ENCODE measurements around the gene C14orf180. TPM values are rescaled to one million over a fixed set of nuclear protein-coding genes. Genes with fewer than 3 reads are reported as not detected.

The C14orf180 gene
- total RNA-seq, 1 experiment from 2014 or later: not detected

- no peak overlapping the region for H3K27ac ChIP-seq
- no peaks in the 10 kb centered on the region for H4K20me1 ChIP-seq (ENCODE audit: insufficient read depth)
- no peaks in the 10 kb centered on the region for H3K79me2 ChIP-seq (ENCODE audit: low read depth)
- no peaks in the 10 kb centered on the region for H3K9me2 ChIP-seq (ENCODE audit: insufficient read depth)
- CTCF ChIA-PET: no interaction called here
- intact Hi-C loops (cut with micrococcal nuclease; ENCODE audit: unreplicated experiment): loop anchor here (5.0 kb wide), 1 partner anchor 483 kb away; no protein-coding TSS in a partner anchor
- H3K36me3 ChIP-seq (ENCODE audit: low read depth): no peaks in the 10 kb centered on the region
- H3K4me1 ChIP-seq (replicated peaks; ENCODE audit: insufficient read depth): no peaks in the 10 kb centered on the region
- no peak overlapping the region for H3K4me3 ChIP-seq
- no peak for DNase-seq
- TF ChIP-seq, protein P1, sequence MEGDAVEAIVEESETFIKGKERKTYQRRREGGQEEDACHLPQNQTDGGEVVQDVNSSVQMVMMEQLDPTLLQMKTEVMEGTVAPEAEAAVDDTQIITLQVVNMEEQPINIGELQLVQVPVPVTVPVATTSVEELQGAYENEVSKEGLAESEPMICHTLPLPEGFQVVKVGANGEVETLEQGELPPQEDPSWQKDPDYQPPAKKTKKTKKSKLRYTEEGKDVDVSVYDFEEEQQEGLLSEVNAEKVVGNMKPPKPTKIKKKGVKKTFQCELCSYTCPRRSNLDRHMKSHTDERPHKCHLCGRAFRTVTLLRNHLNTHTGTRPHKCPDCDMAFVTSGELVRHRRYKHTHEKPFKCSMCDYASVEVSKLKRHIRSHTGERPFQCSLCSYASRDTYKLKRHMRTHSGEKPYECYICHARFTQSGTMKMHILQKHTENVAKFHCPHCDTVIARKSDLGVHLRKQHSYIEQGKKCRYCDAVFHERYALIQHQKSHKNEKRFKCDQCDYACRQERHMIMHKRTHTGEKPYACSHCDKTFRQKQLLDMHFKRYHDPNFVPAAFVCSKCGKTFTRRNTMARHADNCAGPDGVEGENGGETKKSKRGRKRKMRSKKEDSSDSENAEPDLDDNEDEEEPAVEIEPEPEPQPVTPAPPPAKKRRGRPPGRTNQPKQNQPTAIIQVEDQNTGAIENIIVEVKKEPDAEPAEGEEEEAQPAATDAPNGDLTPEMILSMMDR (conservative IDR thresholded peaks at IDR 0.05): no peak
- no peak for TF ChIP-seq EZH2 (IDR thresholded peaks at IDR 0.05; ENCODE audit: low read depth)
- no peak overlapping the region for H2AFZ ChIP-seq
- H3K27me3 ChIP-seq (ENCODE audit: insufficient read depth, low read depth): peaks cover 95% of the 10 kb centered on the region
- no peaks in the 10 kb centered on the region for H3F3A ChIP-seq (ENCODE audit: insufficient read depth, low read depth)
- BruUV-seq (replicated peaks): no TSS peak
- H3K4me2 ChIP-seq: no peak overlapping the region
- POLR2A ChIA-PET (ENCODE audit: unreplicated experiment): no interaction called here
- H3K9me3 ChIP-seq (ENCODE audit: insufficient read depth, low read depth): no peaks in the 10 kb centered on the region
Measured at GRCh38 chr14:104559804-104560585, 19.6 kb upstream of the C14orf180 start.

DNA sequence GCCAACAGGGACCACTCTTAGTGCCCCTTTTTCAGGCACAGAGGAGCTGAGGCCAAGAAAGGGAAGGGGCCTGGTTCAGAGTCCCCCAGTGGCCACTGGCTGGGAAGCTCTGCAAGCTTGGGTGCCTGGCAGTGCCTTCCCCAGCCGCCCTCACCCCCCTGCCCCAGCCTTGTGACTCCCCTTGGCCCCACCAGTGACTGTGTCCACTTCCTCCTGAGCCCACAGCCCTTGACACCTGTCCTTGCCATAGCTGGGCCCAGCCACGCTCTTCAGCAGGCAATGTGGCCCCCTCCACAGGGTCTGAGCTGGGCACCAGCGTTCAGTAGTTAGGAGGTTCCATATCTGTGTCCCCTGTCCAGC, 19.0 kb upstream of the C14orf180 start:
- ChIA-PET POLR2A (ENCODE audit: unreplicated experiment) (no interaction called here), CTCF (interaction anchor here (0.6 kb wide), 1 partner anchor 16 kb away, joined by 5 read pairs; no protein-coding TSS in a partner anchor)
- TF ChIP-seq EZH2 (IDR thresholded peaks at IDR 0.05; ENCODE audit: low read depth): no peak
- TF ChIP-seq, protein P1 (conservative IDR thresholded peaks at IDR 0.05): no peak
- Histone ChIP-seq H3K4me1 (replicated peaks; ENCODE audit: insufficient read depth) (no peaks in the 10 kb centered on the region), H3F3A (ENCODE audit: insufficient read depth, low read depth) (no peaks in the 10 kb centered on the region), H2AFZ (no peak overlapping the region), H3K9me3 (ENCODE audit: insufficient read depth, low read depth) (no peaks in the 10 kb centered on the region), H3K79me2 (ENCODE audit: low read depth) (no peaks in the 10 kb centered on the region), H3K36me3 (ENCODE audit: low read depth) (no peaks in the 10 kb centered on the region), H3K4me2 (no peak overlapping the region), H3K9me2 (ENCODE audit: insufficient read depth) (no peaks in the 10 kb centered on the region), H4K20me1 (ENCODE audit: insufficient read depth) (no peaks in the 10 kb centered on the region), H3K27me3 (ENCODE audit: insufficient read depth, low read depth) (peaks cover 95% of the 10 kb centered on the region), H3K27ac (no peak overlapping the region), H3K4me3 (no peak overlapping the region)
- intact Hi-C loops (cut with micrococcal nuclease; ENCODE audit: unreplicated experiment): loop anchor here (5.0 kb wide), 1 partner anchor 483 kb away; no protein-coding TSS in a partner anchor
- DNase-seq: no peak
- no TSS peak for BruUV-seq (replicated peaks)

- Histone ChIP-seq H3K36me3 (ENCODE audit: low read depth) (no peaks in the 10 kb centered on the region), H3K4me1 (replicated peaks; ENCODE audit: insufficient read depth) (no peaks in the 10 kb centered on the region), H4K20me1 (ENCODE audit: insufficient read depth) (no peaks in the 10 kb centered on the region), H3K9me2 (ENCODE audit: insufficient read depth) (no peaks in the 10 kb centered on the region), H3K4me3 (no peak overlapping the region), H3K4me2 (no peak overlapping the region), H3F3A (ENCODE audit: insufficient read depth, low read depth) (no peaks in the 10 kb centered on the region), H3K27ac (no peak overlapping the region), H3K79me2 (ENCODE audit: low read depth) (no peaks in the 10 kb centered on the region), H2AFZ (no peak overlapping the region), H3K9me3 (ENCODE audit: insufficient read depth, low read depth) (no peaks in the 10 kb centered on the region), H3K27me3 (ENCODE audit: insufficient read depth, low read depth) (peaks cover 95% of the 10 kb centered on the region)
- intact Hi-C loops (cut with micrococcal nuclease; ENCODE audit: unreplicated experiment): loop anchor here (5.0 kb wide), 1 partner anchor 484 kb away; no protein-coding TSS in a partner anchor
- no peak for TF ChIP-seq EZH2 (IDR thresholded peaks at IDR 0.05; ENCODE audit: low read depth)
- TF ChIP-seq, protein P1 (conservative IDR thresholded peaks at IDR 0.05): no peak
- no peak for DNase-seq
- ChIA-PET CTCF (interaction anchor here (0.6 kb wide), 1 partner anchor 15 kb away, joined by 5 read pairs; no protein-coding TSS in a partner anchor), POLR2A (ENCODE audit: unreplicated experiment) (no interaction called here)
- BruUV-seq (replicated peaks): no TSS peak
Measured at GRCh38 chr14:104561124-104561557, 18.4 kb upstream of the C14orf180 start.
